ENCODE results near the gene ISG20. TPM values are rescaled to one million over a fixed set of nuclear protein-coding genes. Genes with fewer than 3 reads are reported as not detected.

Gene ISG20
- polyA plus RNA-seq, 3 donors, result 8.3 to 22.4 (median 16.2) TPM

- 89 to 91% (median 91%) methylated on average over 10 of the region's 10 CpGs for WGBS, 3 donors
Measured at GRCh38 chr15:88617031-88617722, 21.6 kb upstream of the ISG20 start.

GRCh38 chr15:88617790-88618189 lies 21.0 kb upstream of the ISG20 start:
- 73 to 80% (median 75%) methylated on average over 1 of the region's 1 CpG for WGBS, 3 donors
- no peak overlapping the region for H3K27ac ChIP-seq (ENCODE audit: low read depth, low read length)

More at GRCh38 chr15:88617031-88617722, 21.6 kb upstream of the ISG20 start:
- H3K27ac ChIP-seq (ENCODE audit: low read depth, low read length), result no peak overlapping the region

DNA sequence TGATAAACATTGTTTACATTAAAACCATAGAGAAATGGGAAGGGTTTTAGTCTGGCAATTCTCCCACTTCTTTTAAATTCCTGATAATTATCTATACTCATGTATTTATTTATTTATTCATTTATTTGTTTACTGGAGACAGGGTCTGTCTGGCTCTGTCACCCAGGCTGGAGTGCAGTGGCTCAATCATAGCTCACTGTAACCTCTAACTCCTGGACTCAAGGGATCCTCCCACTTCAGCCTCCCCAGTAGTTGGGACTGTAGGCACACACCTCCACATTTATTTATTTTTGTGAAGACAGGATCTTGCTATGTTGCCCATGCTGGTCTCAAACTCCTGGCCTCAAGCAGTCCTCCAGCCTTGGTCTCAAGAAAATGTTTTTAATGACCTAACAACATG lies 20.1 kb upstream of the ISG20 start:
- H3K27ac ChIP-seq (ENCODE audit: low read depth, low read length), result no peak overlapping the region

GRCh38 chr15:88619796-88620195 lies 19.0 kb upstream of the ISG20 start:
- no peak overlapping the region for H3K27ac ChIP-seq (ENCODE audit: low read depth, low read length)
- WGBS, 3 donors, result 79 to 91% (median 86%) methylated on average over 2 of the region's 2 CpGs

DNA sequence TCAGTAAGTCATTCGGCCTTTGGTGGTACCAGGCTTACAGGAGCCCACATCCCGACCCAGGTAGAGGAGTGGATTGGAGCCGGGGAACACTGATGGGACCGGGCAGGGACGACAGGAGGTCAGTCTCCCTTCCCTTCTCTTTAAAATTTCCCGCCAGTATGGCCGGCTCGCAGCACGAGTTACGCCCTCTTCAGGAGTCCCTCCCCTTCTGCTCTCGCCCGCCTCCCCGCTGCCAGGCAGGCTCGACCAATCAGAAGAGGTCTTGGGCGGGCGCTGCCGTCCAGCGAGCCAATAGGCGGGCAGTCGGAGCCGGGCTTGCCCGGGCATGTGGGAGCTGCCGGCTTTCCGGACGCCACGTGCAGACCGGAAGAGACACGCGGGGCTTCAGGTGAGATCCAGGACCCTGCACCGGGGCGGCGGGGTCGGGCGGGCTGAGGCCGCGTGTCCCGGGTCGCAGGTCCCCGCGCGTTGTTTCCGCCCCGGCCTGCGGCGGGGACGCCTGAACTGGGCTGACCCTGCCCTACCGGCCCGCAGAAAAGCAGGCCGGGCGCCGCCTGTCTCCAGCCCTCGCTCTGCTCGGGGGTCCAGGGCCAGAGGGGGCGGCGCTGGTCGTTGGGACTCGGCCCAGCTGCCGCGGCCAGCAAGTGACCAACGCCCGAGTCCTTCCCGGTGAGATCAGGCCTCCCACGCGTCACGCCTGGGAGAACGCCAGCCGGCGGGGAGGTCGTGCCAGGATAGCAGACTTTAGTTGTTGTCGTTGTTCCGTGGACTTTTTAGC lies 17.6 kb upstream of the ISG20 start, which contains the start of gene AEN:
Gene AEN, plus strand, starts transcription at position 346 of the 778 bp plus-strand sequence. CDS start 4,870 bp downstream, outside the sequence.
- peak within 1 kb of the TSS; percentile 87 for H3K27ac ChIP-seq (ENCODE audit: low read depth, low read length)
- WGBS, 3 donors, result 0 to 1% (median 0%) methylated on average over 67 to 71 of the region's 71 CpGs

DNA sequence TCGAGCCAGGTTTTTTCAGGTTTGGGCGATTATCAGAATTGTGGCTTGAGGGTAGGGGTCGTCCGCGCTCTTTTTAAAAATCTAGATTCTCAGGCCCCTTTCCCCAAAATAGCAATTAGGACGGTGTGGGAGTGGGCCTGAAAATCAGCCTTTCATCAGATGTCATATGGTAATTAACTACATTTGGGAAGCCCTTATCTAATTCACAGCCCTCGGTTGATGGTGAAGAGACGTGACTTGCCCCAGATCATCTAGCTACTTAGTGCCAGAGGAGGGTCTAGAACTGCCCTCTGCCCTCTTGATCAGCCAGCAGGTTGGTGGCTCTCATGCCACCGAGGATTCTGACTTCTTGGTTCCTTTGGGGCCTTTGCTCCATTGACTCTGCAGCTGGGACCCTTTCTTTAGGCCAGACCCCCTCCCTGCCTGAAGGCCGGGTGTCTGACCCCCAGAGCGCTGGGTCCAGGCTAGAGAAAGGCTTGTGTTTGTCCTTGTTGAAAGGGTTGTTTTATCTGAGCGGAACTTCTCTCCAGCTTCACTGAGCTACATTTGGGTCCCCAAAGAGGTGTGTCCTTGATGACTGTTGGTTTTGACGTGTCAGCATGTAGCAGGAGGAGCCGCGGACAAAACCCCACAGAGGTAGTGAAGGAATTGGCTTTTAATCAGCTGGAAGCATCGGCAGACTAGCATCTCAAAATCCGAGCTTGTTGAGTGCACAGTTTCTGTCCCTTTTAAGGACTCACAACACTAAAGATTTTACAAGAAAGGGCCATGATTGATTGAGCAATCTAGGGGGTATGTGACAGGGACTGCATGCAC lies 16.8 kb upstream of the ISG20 start:
- 8 to 18% (median 12%) methylated on average over 17 of the region's 17 CpGs for WGBS, 3 donors
- H3K27ac ChIP-seq (ENCODE audit: low read depth, low read length), result peak overlapping the region; percentile 87

DNA sequence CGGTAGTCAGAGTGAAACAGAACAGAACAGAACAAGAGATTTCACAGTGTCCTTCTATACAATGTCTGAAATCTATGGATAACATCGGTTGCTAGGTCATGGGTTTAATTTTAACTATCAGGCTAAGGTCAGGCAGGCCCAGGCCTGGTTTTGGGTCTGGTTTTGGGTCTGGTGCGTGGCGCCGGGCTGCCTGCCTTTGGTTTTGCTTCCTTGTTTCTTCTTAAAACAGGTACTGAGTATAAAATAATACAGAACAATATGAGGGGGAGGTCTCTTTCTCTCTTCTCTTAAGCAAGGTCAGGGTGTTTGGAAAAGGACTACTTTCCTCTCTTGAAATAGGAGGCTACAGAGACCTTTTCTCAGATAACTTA lies 16.2 kb upstream of the ISG20 start:
- no peak overlapping the region for H3K27ac ChIP-seq (ENCODE audit: low read depth, low read length)
- 45 to 65% (median 62%) methylated on average over 5 of the region's 5 CpGs for WGBS, 3 donors

DNA sequence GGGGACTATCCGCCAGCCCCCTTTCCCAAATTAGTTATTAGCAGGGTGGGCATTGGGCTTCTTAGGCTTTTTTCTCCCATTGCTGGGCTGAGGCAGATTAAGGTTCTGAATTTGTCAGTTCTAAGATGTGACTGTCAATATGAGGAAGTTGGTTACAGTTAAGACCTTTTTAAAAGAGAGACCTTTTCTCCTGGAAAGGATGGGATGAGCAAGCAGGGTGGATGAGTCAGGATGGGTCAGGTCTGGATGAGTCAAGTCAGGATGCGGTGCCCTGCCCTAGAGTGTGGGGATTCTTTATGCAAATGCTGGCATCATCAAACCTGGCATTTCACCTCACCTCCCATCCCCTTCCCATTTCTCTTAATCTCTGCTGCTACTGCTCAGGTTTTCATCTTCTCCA lies 15.8 kb upstream of the ISG20 start:
- WGBS, 3 donors, result 72 to 84% (median 77%) methylated on average over 2 of the region's 2 CpGs
- H3K27ac ChIP-seq (ENCODE audit: low read depth, low read length), result no peak overlapping the region

DNA sequence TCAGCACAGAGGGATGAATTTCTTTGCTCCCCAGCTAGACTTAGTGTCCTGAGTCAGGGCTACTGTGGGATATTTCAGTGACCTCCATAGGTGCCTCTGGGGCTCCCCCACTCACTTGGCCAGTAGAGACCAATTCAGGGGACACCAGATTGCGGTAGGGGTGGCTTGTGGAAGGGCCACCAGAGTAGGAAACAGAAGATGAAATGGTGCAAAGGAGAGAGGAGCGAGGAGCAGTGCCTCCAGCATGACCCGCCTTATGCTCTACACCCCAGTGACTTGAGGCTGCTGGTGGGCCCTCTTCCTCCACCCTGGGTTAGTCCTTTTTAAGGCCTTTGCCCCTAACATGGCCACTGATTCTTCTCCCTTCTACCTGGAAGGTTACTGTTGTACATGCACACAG lies 15.2 kb upstream of the ISG20 start:
- peak overlapping the region; percentile 68 for H3K27ac ChIP-seq (ENCODE audit: low read depth, low read length)
- WGBS, 3 donors, result 93 to 98% (median 97%) methylated on average over 3 of the region's 3 CpGs

GRCh38 chr15:88624156-88624970 lies 14.5 kb upstream of the ISG20 start:
- H3K27ac ChIP-seq (ENCODE audit: low read depth, low read length), result no peak overlapping the region

GRCh38 chr15:88624971-88625490 lies 13.8 kb upstream of the ISG20 start:
- 66 to 86% (median 77%) methylated on average over 9 of the region's 9 CpGs for WGBS, 3 donors
- H3K27ac ChIP-seq (ENCODE audit: low read depth, low read length), result no peak overlapping the region

More at GRCh38 chr15:88624156-88624970, 14.5 kb upstream of the ISG20 start:
- WGBS, 3 donors, result 45 to 58% (median 58%) methylated on average over 19 of the region's 19 CpGs

DNA sequence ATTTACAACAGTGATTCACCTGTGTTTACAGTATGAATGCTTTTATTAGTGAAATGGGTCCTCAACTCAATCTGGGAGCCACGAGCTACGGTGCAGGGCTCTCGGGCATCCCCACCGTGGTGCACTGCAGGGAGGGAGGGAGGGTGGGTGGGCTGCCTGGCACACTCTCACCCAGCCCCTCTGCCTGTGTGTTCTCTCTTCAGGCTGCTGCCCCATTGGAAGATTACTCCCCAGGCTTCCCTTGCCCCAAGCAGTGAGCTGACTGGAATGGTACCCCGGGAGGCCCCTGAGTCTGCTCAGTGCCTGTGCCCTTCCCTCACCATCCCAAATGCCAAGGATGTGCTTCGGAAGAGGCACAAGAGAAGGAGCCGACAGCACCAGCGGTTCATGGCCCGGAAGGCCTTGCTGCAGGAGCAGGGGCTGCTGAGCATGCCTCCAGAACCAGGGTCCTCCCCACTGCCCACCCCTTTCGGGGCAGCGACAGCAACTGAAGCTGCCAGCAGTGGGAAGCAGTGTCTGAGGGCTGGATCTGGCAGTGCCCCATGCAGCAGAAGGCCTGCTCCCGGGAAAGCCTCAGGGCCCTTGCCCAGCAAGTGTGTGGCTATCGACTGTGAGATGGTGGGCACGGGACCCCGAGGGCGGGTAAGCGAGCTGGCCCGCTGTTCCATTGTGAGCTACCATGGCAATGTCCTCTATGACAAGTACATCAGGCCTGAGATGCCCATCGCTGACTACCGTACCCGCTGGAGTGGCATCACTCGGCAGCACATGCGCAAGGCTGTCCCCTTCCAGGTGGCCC lies 12.7 kb upstream of the ISG20 start:
- 90 to 93% (median 91%) methylated on average over 23 of the region's 23 CpGs for WGBS, 3 donors

GRCh38 chr15:88627463-88627862 lies 11.4 kb upstream of the ISG20 start:
- no peak overlapping the region for H3K27ac ChIP-seq (ENCODE audit: low read depth, low read length)
- 91 to 96% (median 93%) methylated on average over 1 of the region's 1 CpG for WGBS, 3 donors

More for the DNA sequence above, 12.7 kb upstream of the ISG20 start:
- H3K27ac ChIP-seq (ENCODE audit: low read depth, low read length), result no peak overlapping the region

DNA sequence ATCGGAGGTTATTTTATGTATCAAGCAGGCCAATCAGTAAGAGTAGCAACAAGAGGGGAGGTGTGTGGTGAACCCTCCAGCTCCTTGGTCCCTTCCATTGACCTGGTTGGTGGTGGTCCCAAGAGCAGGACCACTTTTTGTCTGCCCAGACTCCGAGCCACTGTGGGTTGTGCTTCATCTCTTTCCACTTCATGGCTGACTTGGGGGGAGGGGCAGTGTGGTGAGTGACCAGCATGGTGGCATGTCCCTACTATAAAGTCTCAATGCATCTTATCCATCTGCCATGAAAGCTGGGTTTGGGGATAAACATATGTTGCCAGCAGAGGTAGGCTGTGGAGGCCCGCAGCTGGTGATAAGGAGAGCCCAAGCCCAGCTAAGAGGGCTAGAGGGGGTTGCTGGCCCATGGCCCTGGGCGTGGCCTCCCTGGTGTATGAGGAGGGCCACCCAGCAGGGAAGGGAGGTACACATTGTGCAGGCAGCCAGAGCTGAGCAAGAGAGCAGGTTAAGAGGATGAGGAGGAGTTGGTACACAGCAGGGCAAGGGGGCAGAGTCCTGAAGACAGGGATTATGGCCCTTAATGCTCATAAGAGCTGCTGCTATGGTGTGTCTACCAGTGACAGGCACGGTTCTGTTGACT lies 10.7 kb upstream of the ISG20 start:
- 84 to 97% (median 94%) methylated on average over 5 of the region's 5 CpGs for WGBS, 3 donors
- H3K27ac ChIP-seq (ENCODE audit: low read depth, low read length), result no peak overlapping the region

DNA sequence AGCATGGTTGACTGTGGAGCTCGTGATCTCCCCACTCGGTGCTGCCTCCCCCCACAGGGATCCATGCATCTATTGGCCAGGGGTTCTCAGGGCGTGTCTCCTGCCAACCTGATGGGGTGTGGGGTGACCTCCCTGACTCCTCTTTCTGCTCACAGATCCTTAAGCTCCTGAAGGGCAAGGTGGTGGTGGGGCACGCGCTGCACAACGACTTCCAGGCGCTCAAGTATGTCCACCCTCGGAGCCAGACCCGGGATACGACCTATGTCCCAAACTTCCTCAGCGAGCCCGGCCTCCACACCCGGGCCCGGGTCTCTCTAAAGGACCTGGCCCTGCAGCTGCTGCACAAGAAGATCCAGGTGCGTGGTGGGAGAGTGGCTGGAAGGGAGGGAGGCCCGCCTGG lies 9.7 kb upstream of the ISG20 start:
- no peak overlapping the region for H3K27ac ChIP-seq (ENCODE audit: low read depth, low read length)
- WGBS, 3 donors, result 89 to 94% (median 90%) methylated on average over 16 of the region's 16 CpGs

- no peak overlapping the region for H3K27ac ChIP-seq (ENCODE audit: low read depth, low read length)
- WGBS, 3 donors, result 43 to 63% (median 62%) methylated on average over 9 of the region's 9 CpGs
Measured at GRCh38 chr15:88630141-88630721, 8.6 kb upstream of the ISG20 start.
